NCI-H2081 treated with DMSO at 0.1 percent for 48 hours (cell line): ENCODE data around the gene SERPINF2.
"Not testable (repeated sequence)": the region's sequence is repeated elsewhere in the genome, so short reads cannot be mapped to it uniquely, and the experiment has no call there.

Source experiments
- DNase-seq: peaks from one replicate; lab custom pipeline; 2025; lab: John Stamatoyannopoulos, UW

SERPINF2 gene

GRCh38 chr17:1742371-1743087 is at the start of gene SERPINF2:
TSS of gene SERPINF2 (plus strand) at chr17:1742871. CDS start at chr17:1744996, 2,125 bp downstream.
- no peak for DNase-seq

- DNase-seq: no peak
These were observed 49.3 kb upstream of the SERPINF2 start for GRCh38 chr17:1693339-1693738.

DNA sequence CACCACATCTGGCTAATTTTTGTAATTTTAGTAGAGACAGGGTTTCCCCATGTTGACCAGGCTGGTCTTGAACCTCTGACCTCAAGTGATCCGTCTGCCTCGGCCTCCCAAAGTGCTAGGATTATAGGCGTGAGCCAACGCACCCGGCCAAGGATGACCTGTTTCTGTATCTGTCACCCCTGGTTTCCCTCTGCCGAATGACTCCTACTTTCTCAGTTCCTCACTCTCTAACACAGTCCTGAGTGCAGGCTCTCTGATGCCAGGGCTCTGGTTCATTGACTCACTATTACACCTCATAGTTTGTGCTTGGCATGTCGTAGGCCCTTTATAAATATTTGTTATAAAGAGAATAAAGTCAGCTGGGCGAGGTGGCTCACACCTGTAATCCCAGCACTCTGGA is 47.3 kb upstream of the SERPINF2 start:
- no peak for DNase-seq

DNA sequence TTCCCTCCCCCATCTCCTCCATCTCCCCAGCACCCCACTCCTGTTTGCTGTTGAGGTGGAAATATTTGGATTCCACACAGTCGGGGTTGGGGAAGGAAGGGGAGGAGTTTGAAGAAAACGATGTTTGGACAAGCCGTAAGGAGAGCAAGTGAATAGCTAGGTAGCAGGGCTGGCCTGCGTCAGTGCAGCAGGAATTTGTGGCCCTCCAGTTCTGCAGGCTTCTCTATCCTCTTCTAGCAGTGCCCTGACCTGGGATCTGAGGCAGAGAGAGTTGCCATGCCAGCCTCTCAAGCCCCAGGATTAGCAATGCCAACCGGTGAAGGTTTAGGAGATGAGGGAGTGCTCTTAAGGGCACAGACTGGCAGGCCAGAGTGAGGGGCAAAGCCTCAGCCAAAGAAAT is 45.0 kb upstream of the SERPINF2 start:
- DNase-seq: no peak

DNA sequence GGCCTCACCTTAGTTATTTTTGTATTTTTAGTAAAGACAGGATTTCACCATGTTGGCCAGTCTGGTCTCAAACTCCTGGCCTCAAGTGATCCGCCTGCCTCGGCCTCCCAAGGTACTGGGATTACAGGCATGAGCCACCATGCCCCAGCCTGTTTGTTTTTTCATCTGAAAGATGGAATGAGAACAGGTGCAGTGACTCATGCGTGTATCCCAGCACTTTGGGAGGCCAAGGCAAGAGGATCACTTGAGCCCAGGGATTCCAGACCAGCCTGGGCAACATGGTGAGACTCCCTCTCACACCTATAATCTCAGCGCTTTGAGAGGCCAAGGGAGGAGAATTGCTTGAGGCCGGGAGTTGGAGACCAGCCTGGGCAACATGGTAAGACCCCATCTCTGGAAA is 42.8 kb upstream of the SERPINF2 start:
- DNase-seq: not testable (repeated sequence)

GRCh38 chr17:1703063-1703462 is 39.6 kb upstream of the SERPINF2 start:
- no peak for DNase-seq

- no peak for DNase-seq
These were observed 37.7 kb upstream of the SERPINF2 start for GRCh38 chr17:1705004-1705403.

GRCh38 chr17:1707107-1707506 is 35.6 kb upstream of the SERPINF2 start:
- DNase-seq: no peak

DNA sequence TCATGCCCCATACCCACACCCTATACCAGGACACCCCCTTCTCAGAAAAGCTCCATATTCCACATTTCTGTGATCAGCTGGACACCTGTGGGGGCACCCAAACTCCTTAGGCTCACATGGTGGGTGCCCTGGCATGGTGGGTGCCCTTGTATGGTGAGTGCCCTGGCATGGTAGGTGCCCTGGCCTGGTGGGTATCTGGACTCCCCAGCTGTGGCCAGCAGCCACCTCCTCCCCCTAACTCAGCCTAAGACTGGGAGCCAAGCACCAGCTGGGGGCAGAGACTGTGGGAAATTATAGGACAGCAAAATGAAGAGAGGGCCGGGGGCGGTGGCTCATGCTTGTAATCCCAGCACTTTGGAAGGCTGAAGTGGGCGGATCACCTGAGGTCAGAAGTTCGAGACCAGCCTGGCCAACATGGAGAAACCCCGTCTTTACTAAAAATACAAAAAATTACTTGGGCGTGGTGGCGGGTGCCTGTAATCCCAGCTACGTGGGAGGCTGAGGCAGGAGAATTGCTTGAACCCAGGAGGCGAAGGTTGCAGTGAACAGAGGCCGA is 33.8 kb upstream of the SERPINF2 start:
- not testable (repeated sequence) for DNase-seq

DNA sequence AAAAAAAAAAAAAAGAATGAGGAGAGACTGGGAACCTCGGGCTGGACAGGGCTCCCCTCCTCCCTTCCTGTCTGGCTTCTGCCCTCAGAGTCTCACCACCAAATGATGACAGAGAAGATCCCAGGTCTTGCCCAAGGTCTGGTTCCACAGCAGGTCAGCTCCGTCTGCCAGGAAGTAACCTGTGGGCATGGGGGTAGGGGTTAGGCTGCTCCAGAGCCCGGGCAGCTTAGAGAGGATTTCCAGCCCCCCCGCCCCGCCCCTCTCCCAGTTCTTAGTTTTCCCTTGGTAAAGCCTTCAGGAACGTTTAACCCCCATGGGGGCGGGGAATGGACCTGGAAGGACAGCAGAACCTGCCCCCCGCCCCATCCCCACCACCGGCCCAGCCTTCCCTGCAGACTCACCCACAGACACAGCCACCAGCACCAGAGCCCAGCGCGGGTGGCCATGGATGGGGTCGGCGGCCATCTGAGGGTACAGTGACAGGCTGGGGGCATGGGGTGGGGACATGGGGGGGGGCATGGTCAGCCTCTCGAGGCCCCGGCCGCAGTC is 33.2 kb upstream of the SERPINF2 start:
- DNase-seq: no peak

DNA sequence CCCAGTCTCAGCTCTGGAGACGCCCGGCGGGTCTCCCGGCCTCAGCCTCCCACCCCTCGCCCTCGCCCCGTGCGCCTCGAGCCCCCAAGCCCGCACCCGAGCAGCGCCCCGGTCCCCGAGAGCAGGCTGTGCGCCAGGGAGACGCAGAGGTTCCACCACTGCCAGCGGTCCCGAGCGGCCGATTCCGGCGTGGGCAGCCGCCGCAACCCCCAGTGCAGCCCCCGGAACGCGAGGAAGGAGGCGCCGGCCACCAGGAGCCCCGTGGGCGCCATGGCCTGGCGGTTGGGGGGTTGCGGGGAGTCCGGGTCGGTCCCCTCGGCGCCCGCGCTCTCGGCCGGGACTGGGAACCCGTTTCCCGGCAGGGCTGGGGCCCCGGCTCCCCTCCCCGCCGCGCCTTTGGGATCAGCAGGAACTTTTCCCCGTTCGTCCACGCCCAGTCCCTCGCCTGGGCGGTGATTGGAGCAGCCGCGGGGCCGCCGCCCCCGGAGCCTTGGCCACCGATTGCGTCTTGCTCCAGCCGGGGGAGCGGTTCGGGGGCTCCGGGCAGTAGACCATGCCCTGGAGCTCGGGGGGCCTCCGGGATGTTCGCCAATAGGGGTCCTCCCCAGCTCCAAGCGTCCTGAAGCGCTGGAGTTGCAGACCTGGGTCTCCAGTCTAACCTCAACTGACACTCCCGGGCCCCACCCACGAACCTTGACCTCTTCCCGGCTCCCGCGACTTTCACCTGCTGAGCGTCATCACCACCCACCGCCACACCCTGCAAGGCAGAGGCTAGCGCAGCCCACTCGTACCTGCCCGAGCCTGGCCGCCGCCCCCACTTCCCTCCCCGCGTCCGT is 32.5 kb upstream of the SERPINF2 start, which contains the start of gene TLCD2:
Gene TLCD2 (minus strand): TSS at position 407 of the 836 bp plus-strand sequence. CDS start 135 bp downstream, at position 272.
- DNase-seq: no peak

GRCh38 chr17:1710807-1711553 is 31.7 kb upstream of the SERPINF2 start:
- DNase-seq: no peak

DNA sequence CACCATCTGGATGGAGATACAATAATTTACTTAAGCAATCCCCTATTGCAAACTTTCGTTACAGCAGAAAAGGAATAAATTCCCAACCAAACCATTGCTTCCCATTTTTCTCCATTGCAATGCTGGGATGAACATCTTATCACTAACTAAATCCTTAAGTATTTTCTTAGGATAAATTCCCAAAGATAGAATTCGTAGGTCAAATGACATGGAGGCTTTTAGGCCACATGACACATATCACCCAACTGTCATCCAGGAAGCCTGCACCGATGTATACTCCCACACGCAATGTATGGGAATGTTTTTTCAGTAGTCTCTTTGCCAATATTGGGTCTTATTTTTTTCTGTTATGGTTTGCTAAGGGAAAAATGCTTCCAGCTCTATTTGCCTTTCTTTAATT is 30.9 kb upstream of the SERPINF2 start:
- no peak for DNase-seq

DNA sequence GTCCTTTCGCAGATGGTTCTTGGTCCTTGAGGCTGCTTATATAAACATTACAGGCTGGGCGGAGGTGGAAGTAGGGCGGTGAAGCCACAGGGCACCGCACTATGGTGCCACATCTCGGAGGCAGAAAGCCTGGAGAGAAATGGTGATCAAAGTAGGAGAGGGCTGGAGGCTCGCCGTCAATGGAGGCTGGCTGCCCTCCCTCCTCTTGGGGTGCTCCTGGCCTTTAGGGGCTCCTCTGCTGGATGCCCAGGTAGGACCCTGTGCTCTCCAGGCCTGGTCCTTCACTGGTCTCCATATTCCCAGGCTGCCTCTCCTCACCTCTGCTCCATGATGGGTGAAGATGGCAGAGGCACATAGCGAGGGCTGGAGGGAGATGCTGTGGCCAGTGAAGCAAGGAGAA is 30.4 kb upstream of the SERPINF2 start:
- DNase-seq: no peak

GRCh38 chr17:1713160-1713877 is 29.4 kb upstream of the SERPINF2 start:
- DNase-seq: no peak

- DNase-seq: no peak
These were observed 28.7 kb upstream of the SERPINF2 start for GRCh38 chr17:1713878-1714426.

- no peak for DNase-seq
These were observed 28.2 kb upstream of the SERPINF2 start for GRCh38 chr17:1714427-1714979.

DNA sequence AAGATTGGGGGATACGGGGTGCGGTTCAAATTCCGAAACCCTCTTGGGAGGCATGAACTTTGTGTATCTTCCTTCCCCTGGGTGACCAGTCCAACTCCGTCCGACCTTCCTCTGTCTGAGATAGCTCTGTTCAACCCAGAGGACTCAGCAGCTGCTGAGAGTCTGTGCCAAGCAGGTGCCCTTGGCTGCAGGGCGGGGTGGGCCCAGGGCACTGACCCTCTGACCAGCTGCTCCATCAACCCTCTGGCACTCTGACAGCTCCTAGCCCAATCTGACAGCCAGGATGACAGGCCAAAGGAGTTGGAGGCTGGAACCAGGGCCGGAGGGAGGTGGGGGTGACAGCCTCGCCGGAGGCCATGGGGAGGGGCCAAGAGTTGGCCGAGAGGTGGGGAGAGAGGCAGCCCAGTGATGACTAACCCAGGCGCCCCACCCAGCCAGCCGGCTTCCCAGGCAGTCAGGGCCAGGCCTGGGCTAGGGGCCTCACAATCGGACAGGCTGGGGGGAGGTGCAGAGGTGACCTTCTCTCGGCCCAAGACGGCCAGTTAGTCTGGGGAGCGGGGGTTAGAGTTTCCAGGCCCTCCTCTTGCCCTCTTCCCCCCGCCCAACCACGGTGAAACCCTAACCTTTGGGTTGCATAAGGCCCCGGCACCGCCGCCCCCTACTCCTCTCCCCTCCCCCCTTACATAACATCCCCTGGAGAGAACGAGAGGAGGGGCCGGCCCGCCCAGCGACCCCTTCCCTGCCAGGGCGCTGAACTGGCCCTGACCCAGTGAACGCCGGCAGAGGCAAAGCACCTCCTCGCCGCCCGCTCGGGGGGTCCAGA is 27.5 kb upstream of the SERPINF2 start:
- DNase-seq: no peak

- DNase-seq: no peak
These were observed 26.9 kb upstream of the SERPINF2 start for GRCh38 chr17:1715803-1716075.
